Fibroblast of lung (primary cell): ENCODE measurements around the gene SETX. TPM values are rescaled to one million over a fixed set of nuclear protein-coding genes. Genes with fewer than 3 reads are reported as not detected.

ENCODE experiments used
- DNase-seq, 2 donors: peaks; one replicate each; pipeline versions ENCODE4 v3.0.0 to v3.0.0-alpha.2; 2010; ENCODE audit warnings: low read depth in 2 of 2
- H2AFZ ChIP-seq: 2 replicates; pipeline ENCODE4 v1.5.1; 2012; ENCODE audit warnings: low read length, control low read depth, inconsistent platforms
- H3K27ac ChIP-seq: 2 replicates; pipeline ENCODE4 v1.5.1; 2011; ENCODE audit warnings: low read length, control low read depth; ENCODE audit not compliant: insufficient read depth
- H3K27me3 ChIP-seq: 2 replicates; pipeline ENCODE4 v1.5.1; 2011; ENCODE audit warnings: mild to moderate bottlenecking, low read length; ENCODE audit not compliant: control insufficient read depth, insufficient read depth
- H3K36me3 ChIP-seq: 2 replicates; pipeline ENCODE4 v1.5.1; 2011; ENCODE audit warnings: low read length; ENCODE audit not compliant: control insufficient read depth, insufficient read depth
- H3K4me1 ChIP-seq: 2 replicates; pipeline ENCODE4 v1.5.1; 2011; ENCODE audit warnings: low read length; ENCODE audit not compliant: control insufficient read depth, insufficient read depth; ENCODE audit errors: extremely low read depth
- H3K4me2 ChIP-seq: 2 replicates; pipeline ENCODE4 v1.5.1; 2011; ENCODE audit warnings: low read length, control low read depth; ENCODE audit not compliant: insufficient read depth; ENCODE audit errors: extremely low read depth
- H3K4me3 ChIP-seq, 4 experiments: fragments of 200-600 bp in 1 of 4; sonication (generic) in 1 of 4; replicated peaks in 1 of 4; 2 replicates each; pipeline ENCODE4 v1.5.1; 2011 to 2016; ENCODE audit warnings: low read length in 4 of 4, low read depth in 3 of 4, mild to moderate bottlenecking in 3 of 4, control low read depth in 2 of 4, inconsistent platforms in 1 of 4, mixed read lengths in 1 of 4; ENCODE audit not compliant: insufficient read depth in 1 of 4; ENCODE audit errors: control extremely low read depth in 1 of 4
- H3K79me2 ChIP-seq: 2 replicates; pipeline ENCODE4 v1.5.1; 2012; ENCODE audit warnings: mild to moderate bottlenecking, low read length, inconsistent platforms; ENCODE audit not compliant: control insufficient read depth, insufficient read depth
- H3K9ac ChIP-seq: 2 replicates; pipeline ENCODE4 v1.5.1; 2011; ENCODE audit warnings: mild to moderate bottlenecking, low read length, control low read depth; ENCODE audit not compliant: insufficient read depth
- H3K9me3 ChIP-seq: 2 replicates; pipeline ENCODE4 v1.5.1; 2012; ENCODE audit warnings: low read depth, low read length; ENCODE audit not compliant: control insufficient read depth, insufficient read depth
- H4K20me1 ChIP-seq: 2 replicates; pipeline ENCODE4 v1.5.1; 2011; ENCODE audit warnings: low read length; ENCODE audit not compliant: control insufficient read depth, insufficient read depth; ENCODE audit errors: extremely low read depth
- EZH2 ChIP-seq: IDR thresholded peaks from 2 replicates; pipeline ENCODE4 v1.5.1; 2012; ENCODE audit warnings: low read length, control low read depth, mild to moderate bottlenecking; ENCODE audit errors: missing control alignments
- polyA plus RNA-seq, 2 donors: library from polyadenylated mRNA; depleted of rRNA in 1 of 2; stranded (reverse) in 1 of 2; unstranded in 1 of 2; fragments of >200 nt; gene quantifications; 2 replicates each; pipeline ENCODE4 v1.2.1, GENCODE V29; 2011 to 2012; ENCODE audit warnings: missing spikeins in 1 of 2
- total RNA-seq: library from RNA; depleted of rRNA; stranded (reverse); fragments of >200 nt; gene quantifications from 2 replicates; pipeline ENCODE4 v1.2.1, GENCODE V29; 2014
- TF ChIP-seq, protein P1 (sequence below), 2 donors: IDR thresholded peaks in 1 of 2; conservative IDR thresholded peaks in 1 of 2; 1 replicate in 1 of 2; 2 replicates in 1 of 2; pipeline ENCODE4 v1.5.1; 2011 to 2012; ENCODE audit warnings: low read length in 2 of 2, control low read depth in 1 of 2, inconsistent platforms in 1 of 2, low read depth in 1 of 2, mild to moderate bottlenecking in 1 of 2

SETX gene
- total and polyA plus RNA-seq, 2 donors (not counting 1 experiment from before 2014, with no cell fraction given) = 31.5 to 78.3 TPM

DNA sequence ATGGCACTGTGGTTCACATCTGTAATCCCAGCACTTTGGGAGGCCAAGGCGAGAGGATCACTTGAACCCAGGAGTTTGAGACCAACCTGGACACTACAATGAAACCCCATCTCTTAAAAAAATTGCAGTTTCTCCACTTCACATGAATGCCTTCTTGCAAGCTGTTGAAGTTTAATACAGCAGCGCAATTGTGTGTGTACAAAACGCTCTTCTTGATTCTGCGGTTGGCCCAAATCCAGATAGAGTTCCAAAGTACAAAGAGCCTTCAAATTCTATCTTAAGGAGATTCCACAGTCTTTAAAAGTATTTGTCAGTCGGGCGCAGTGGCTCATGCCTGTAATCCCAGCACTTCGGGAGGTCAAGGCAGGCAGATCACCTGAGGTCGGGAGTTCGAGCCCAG lies 9.3 kb upstream of the SETX start:
- Histone ChIP-seq H3K27me3 (no peaks in the 10 kb centered on the region), H3K79me2 (no peaks in the 10 kb centered on the region), H3K4me2 (no peak overlapping the region), H3K36me3 (no peaks in the 10 kb centered on the region), H3K27ac (no peak overlapping the region), H3K9ac (no peak overlapping the region), H4K20me1 (no peaks in the 10 kb centered on the region), H3K4me1 (no peaks in the 10 kb centered on the region), H2AFZ (no peak overlapping the region), H3K4me3 (no peak overlapping the region), H3K9me3 (no peaks in the 10 kb centered on the region)
- DNase-seq = no peak
- TF ChIP-seq EZH2 = no peak
- TF ChIP-seq, protein P1, sequence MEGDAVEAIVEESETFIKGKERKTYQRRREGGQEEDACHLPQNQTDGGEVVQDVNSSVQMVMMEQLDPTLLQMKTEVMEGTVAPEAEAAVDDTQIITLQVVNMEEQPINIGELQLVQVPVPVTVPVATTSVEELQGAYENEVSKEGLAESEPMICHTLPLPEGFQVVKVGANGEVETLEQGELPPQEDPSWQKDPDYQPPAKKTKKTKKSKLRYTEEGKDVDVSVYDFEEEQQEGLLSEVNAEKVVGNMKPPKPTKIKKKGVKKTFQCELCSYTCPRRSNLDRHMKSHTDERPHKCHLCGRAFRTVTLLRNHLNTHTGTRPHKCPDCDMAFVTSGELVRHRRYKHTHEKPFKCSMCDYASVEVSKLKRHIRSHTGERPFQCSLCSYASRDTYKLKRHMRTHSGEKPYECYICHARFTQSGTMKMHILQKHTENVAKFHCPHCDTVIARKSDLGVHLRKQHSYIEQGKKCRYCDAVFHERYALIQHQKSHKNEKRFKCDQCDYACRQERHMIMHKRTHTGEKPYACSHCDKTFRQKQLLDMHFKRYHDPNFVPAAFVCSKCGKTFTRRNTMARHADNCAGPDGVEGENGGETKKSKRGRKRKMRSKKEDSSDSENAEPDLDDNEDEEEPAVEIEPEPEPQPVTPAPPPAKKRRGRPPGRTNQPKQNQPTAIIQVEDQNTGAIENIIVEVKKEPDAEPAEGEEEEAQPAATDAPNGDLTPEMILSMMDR (conservative IDR thresholded peaks at IDR 0.05 in 1 of 2, IDR thresholded peaks at IDR 0.05 in 1 of 2; ENCODE audit: low read depth in 1 of 2, low read length in 2 of 2) = no peak

GRCh38 chr9:132357764-132358163 lies 3.0 kb upstream of the SETX start:
- H3K9me3 ChIP-seq = no peaks in the 10 kb centered on the region
- no peak for DNase-seq
- H3K4me1 ChIP-seq = peaks cover 4% of the 10 kb centered on the region
- no peak overlapping the region for H2AFZ ChIP-seq
- peaks cover 19% of the 10 kb centered on the region for H3K79me2 ChIP-seq
- TF ChIP-seq, protein P1 (conservative IDR thresholded peaks at IDR 0.05 in 1 of 2, IDR thresholded peaks at IDR 0.05 in 1 of 2; ENCODE audit: low read depth in 1 of 2, low read length in 2 of 2) = no peak
- no peak for TF ChIP-seq EZH2
- no peak overlapping the region for H3K4me3 ChIP-seq
- no peaks in the 10 kb centered on the region for H4K20me1 ChIP-seq
- no peak overlapping the region for H3K27ac ChIP-seq
- peaks cover under 1% of the 10 kb centered on the region for H3K36me3 ChIP-seq
- no peak overlapping the region for H3K9ac ChIP-seq
- no peaks in the 10 kb centered on the region for H3K27me3 ChIP-seq
- no peak overlapping the region for H3K4me2 ChIP-seq

- peaks cover 7% of the 10 kb centered on the region for H3K4me1 ChIP-seq
- H3K79me2 ChIP-seq = peaks cover 31% of the 10 kb centered on the region
- H3K9ac ChIP-seq = no peak overlapping the region
- DNase-seq = no peak
- peaks cover 3% of the 10 kb centered on the region for H3K36me3 ChIP-seq
- no peak overlapping the region for H3K27ac ChIP-seq
- no peak overlapping the region for H2AFZ ChIP-seq
- no peaks in the 10 kb centered on the region for H3K9me3 ChIP-seq
- H3K4me2 ChIP-seq = no peak overlapping the region
- no peak overlapping the region for H3K4me3 ChIP-seq
- H4K20me1 ChIP-seq = no peaks in the 10 kb centered on the region
- no peaks in the 10 kb centered on the region for H3K27me3 ChIP-seq
- TF ChIP-seq EZH2 = no peak
- TF ChIP-seq, protein P1 (conservative IDR thresholded peaks at IDR 0.05 in 1 of 2, IDR thresholded peaks at IDR 0.05 in 1 of 2; ENCODE audit: low read depth in 1 of 2, low read length in 2 of 2) = no peak
Observed at GRCh38 chr9:132356324-132356924, 1.6 kb upstream of the SETX start.
